SIG-M5 (cell line): ENCODE data around the gene WDTC1.

Experiments used
- DNase-seq: peaks from one replicate; lab custom pipeline; 2025; lab: John Stamatoyannopoulos, UW

Gene WDTC1

GRCh38 chr1:27356277-27356618 lies 121.8 kb downstream of the WDTC1 start:
- no peak for DNase-seq

- DNase-seq, result no peak
These were observed 122.3 kb downstream of the WDTC1 start for GRCh38 chr1:27356619-27357280.

GRCh38 chr1:27357281-27358037 lies 123.0 kb downstream of the WDTC1 start:
- no peak for DNase-seq
